Mesendoderm (in vitro differentiated cells): ENCODE data around the gene HIBADH.

Experiments
- DNase-seq: peaks from one replicate; pipeline ENCODE4 v3.0.0; 2013
- H2AK5ac ChIP-seq: 2 replicates; pipeline ENCODE4 v1.6.1; 2013; ENCODE audit warnings: low read length, inconsistent platforms
- H2BK120ac ChIP-seq: 2 replicates; pipeline ENCODE4 v1.6.1; 2013; ENCODE audit warnings: low read depth, mild to moderate bottlenecking, low read length, moderate library complexity, mixed read lengths
- H2BK15ac ChIP-seq: replicated peaks from 2 replicates; pipeline ENCODE4 v1.6.1; 2013; ENCODE audit warnings: low read depth, mild to moderate bottlenecking, moderate library complexity
- H2BK5ac ChIP-seq: 2 replicates; pipeline ENCODE4 v1.6.1; 2013; ENCODE audit warnings: low read length, inconsistent platforms
- H3K18ac ChIP-seq: 2 replicates; pipeline ENCODE4 v1.6.1; 2013; ENCODE audit warnings: mild to moderate bottlenecking, low read length, mixed read lengths
- H3K23ac ChIP-seq: one replicate; pipeline ENCODE4 v1.6.1; 2013; ENCODE audit warnings: low read length
- H3K27ac ChIP-seq: 2 replicates; pipeline ENCODE4 v1.5.1; 2013; ENCODE audit warnings: low read depth, mild to moderate bottlenecking, inconsistent platforms, low read length, moderate library complexity
- H3K27me3 ChIP-seq: 2 replicates; pipeline ENCODE4 v1.6.1; 2013; ENCODE audit warnings: low read length, control low read depth, mild to moderate bottlenecking, inconsistent platforms; ENCODE audit not compliant: insufficient read depth, poor library complexity
- H3K36me3 ChIP-seq: 2 replicates; pipeline ENCODE4 v1.6.1; 2013; ENCODE audit warnings: low read length, inconsistent platforms; ENCODE audit not compliant: control insufficient read depth, insufficient read depth
- H3K4ac ChIP-seq: one replicate; pipeline ENCODE4 v1.6.1; 2013; ENCODE audit warnings: low read depth, mild to moderate bottlenecking, low read length, moderate library complexity
- H3K4me1 ChIP-seq: 2 replicates; pipeline ENCODE4 v1.6.1; 2013; ENCODE audit warnings: low read depth, low read length, inconsistent platforms; ENCODE audit not compliant: control insufficient read depth
- H3K4me2 ChIP-seq: 2 replicates; pipeline ENCODE4 v1.6.1; 2013; ENCODE audit warnings: low read length
- H3K4me3 ChIP-seq: 2 replicates; pipeline ENCODE4 v1.5.1; 2013; ENCODE audit warnings: mild to moderate bottlenecking, low read length
- H3K56ac ChIP-seq: one replicate; pipeline ENCODE4 v1.6.1; 2013; ENCODE audit warnings: low read length
- H3K79me1 ChIP-seq: 2 replicates; pipeline ENCODE4 v1.6.1; 2013; ENCODE audit warnings: low read length, inconsistent platforms
- H3K79me2 ChIP-seq: 2 replicates; pipeline ENCODE4 v1.6.1; 2013; ENCODE audit warnings: mild to moderate bottlenecking, low read length; ENCODE audit not compliant: control insufficient read depth, insufficient read depth
- H3K9ac ChIP-seq: 2 replicates; pipeline ENCODE4 v1.6.1; 2013; ENCODE audit warnings: low read length, inconsistent platforms
- H4K5ac ChIP-seq: one replicate; pipeline ENCODE4 v1.6.1; 2013; ENCODE audit warnings: low read length
- H4K8ac ChIP-seq: one replicate; pipeline ENCODE4 v1.6.1; 2013; ENCODE audit warnings: low read depth, mild to moderate bottlenecking, control low read depth, low read length, moderate library complexity
- WGBS: extraction: QIAGEN DNeasy Blood & Tissue Kit; methylation state at CpG from one replicate; pipeline ENCODE4 v1.1.7; 2013; ENCODE audit warnings: low lambda C conversion rate, missing lambda C conversion rate; ENCODE audit not compliant: insufficient coverage; ENCODE audit errors: extremely low coverage; 5-methylcytosine and 5-hydroxymethylcytosine counted together

Gene HIBADH

DNA sequence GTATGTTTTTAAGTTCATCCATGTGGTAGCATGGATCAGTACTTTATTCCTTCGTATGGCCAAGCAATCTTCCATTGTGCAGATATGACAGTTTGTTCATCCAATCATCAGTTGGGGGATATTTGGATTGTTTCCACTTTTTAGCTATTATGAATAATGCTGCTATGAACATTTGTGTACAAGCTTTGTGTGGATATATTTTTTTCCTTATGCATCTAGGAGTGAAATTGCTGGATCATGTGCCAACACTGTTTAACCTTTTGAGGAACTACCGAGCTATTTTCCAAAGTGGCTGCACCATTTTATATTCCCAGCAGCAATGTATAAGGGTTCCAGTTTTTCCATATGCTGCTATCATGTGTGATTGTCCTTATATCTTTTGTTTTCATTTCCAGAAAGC, 140.1 kb downstream of the HIBADH start:
- no peak overlapping the region for H4K5ac ChIP-seq
- H3K79me2 ChIP-seq, result no peaks in the 10 kb centered on the region
- WGBS, result no CpG with 5 or more reads among the region's 2 CpGs
- no peak overlapping the region for H3K56ac ChIP-seq
- H3K4me1 ChIP-seq, result peaks cover 8% of the 10 kb centered on the region
- no peaks in the 10 kb centered on the region for H3K36me3 ChIP-seq
- H3K4me3 ChIP-seq, result no peak overlapping the region
- H3K79me1 ChIP-seq, result no peaks in the 10 kb centered on the region
- no peak overlapping the region for H3K4ac ChIP-seq
- H3K18ac ChIP-seq, result no peak overlapping the region
- H3K27ac ChIP-seq, result no peak overlapping the region
- H2AK5ac ChIP-seq, result no peak overlapping the region
- H3K23ac ChIP-seq, result no peak overlapping the region
- DNase-seq, result no peak
- no peak overlapping the region for H4K8ac ChIP-seq
- H2BK15ac ChIP-seq, result no peak overlapping the region
- H3K9ac ChIP-seq, result no peak overlapping the region
- no peak overlapping the region for H2BK120ac ChIP-seq
- H3K27me3 ChIP-seq, result no peaks in the 10 kb centered on the region
- H3K4me2 ChIP-seq, result no peak overlapping the region
- H2BK5ac ChIP-seq, result no peak overlapping the region

DNA sequence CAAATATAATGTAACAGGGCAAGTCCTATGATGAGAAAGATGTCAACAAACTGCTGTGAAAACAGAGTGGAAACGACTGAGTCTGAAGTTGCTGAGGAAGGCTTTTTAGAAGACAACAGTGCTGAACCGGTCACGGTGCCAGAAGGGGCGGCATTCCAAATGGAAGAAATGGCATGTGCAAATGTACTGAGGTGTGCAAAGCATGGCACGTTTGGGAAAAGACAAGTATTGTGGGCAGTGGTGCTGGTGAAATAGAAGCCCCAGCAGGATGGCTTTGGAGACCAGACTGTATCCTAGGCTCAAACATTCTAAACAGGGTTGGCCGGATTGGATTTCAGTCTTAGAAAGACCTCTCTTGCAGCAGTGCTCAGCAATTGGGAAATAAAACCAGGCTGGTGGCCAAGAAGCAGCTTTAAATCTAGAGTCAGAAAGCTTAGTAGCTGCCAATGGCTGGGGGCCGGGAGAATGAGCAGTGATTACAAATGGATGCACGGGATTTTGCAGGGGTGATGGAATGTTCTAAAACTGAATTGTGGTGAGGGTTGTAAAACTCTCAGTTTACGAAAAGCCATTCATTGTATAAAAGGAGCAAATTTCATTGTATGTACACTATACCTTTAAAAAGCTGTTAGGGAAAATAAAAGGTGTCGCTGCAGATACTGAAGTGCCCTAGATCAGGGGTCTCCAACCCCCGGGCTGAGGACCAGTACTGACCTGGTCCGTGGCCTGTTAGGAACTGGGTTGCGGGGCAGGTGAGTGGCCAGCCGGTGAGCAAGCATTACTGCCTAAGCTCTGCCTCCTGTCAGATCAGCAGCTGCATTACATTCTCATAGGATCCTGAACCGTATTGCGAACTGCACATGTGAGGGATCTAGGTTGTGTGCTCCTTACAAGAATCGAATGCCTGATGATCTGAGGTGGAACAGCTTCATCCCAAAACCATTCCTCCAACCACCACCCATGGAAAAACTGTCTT, 141.6 kb downstream of the HIBADH start:
- H2BK5ac ChIP-seq, result no peak overlapping the region
- no peak overlapping the region for H3K56ac ChIP-seq
- H3K27me3 ChIP-seq, result no peaks in the 10 kb centered on the region
- no peak overlapping the region for H3K4me2 ChIP-seq
- no peak overlapping the region for H3K18ac ChIP-seq
- no peak overlapping the region for H3K27ac ChIP-seq
- H3K79me2 ChIP-seq, result no peaks in the 10 kb centered on the region
- no CpG with 5 or more reads among the region's 17 CpGs for WGBS
- no peak overlapping the region for H2AK5ac ChIP-seq
- no peak overlapping the region for H3K23ac ChIP-seq
- no peak overlapping the region for H3K9ac ChIP-seq
- H2BK120ac ChIP-seq, result no peak overlapping the region
- H4K5ac ChIP-seq, result no peak overlapping the region
- H3K4ac ChIP-seq, result no peak overlapping the region
- H3K36me3 ChIP-seq, result no peaks in the 10 kb centered on the region
- H2BK15ac ChIP-seq, result no peak overlapping the region
- no peak overlapping the region for H3K4me3 ChIP-seq
- H3K4me1 ChIP-seq, result peaks cover 8% of the 10 kb centered on the region
- H3K79me1 ChIP-seq, result no peaks in the 10 kb centered on the region
- no peak for DNase-seq
- H4K8ac ChIP-seq, result no peak overlapping the region

DNA sequence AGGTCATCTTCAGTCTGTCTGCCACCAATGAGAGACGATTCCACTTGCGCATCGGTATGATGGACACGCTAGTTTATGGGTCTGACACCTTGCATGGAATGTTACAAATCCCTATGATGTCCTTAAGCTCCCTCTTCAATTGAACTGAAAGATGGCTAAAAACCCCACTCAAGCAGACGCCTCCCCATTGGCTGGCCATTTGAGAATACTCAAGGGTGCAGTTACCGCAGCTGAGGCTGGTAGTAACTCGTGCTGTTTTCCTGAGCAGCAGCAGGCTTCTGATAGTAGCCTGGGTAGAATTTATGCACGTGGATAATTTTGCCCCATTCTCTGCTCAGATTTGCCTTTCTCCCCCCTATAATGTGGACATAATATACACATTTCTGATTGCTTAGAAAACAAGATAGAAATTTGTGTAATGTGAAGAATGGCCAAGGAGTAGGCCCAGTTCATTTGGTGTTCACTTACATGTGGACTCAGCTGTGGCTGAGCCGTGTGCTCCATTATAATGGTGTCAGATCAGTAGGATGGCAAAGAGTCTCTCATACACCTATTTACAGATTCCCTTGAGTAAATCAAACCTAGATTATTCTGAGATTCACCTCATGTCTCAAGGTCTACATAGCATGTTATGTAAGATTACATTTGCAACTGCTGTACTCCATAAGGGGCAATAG, 142.8 kb downstream of the HIBADH start:
- Histone ChIP-seq H3K79me1 (no peaks in the 10 kb centered on the region), H3K4me3 (no peak overlapping the region), H3K4ac (no peak overlapping the region), H3K4me2 (no peak overlapping the region), H3K27me3 (no peaks in the 10 kb centered on the region), H3K18ac (no peak overlapping the region), H2AK5ac (no peak overlapping the region), H3K79me2 (no peaks in the 10 kb centered on the region), H3K4me1 (peaks cover 12% of the 10 kb centered on the region), H3K9ac (no peak overlapping the region), H3K27ac (no peak overlapping the region), H4K8ac (no peak overlapping the region), H2BK120ac (no peak overlapping the region), H3K56ac (no peak overlapping the region), H2BK15ac (no peak overlapping the region), H4K5ac (no peak overlapping the region), H3K36me3 (no peaks in the 10 kb centered on the region), H3K23ac (no peak overlapping the region), H2BK5ac (no peak overlapping the region)
- DNase-seq, result no peak
- whole genome bisulfite sequencing, result no CpG with 5 or more reads among the region's 9 CpGs

DNA sequence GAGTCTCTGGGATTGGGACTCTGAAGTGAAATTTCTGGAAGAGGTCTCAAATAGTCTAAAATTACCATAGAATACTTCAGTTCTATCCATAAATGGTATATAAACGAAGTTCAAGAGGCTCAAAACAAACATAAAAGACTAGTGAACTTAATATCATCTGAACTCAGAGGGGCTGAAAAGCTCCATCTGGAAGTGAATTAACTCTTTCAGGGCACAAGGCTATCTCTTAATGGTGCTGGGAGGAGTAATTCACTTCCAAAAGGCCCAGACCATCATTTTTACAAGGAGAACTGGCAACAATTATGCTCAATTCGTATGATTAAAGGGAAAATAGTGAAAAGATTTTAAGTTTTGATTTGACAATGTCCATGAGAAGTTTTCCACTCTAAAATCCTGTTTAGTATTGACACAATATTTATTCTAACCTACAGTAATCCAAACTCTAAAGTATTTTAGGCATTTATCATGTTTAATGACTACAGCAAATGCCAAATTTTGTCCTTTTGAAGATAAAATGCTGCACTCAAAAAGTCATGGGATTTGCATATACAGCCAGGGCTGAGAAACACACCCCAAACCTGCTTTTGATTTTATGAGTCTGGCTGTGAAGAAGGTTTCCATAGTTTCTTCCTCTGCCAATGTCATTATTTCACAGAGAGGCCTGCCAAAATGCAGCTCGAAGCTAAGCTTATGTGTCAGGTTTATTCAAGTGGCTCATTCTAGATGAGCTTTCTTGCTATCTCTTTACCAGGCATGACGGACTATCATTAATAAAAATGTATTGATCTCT, 143.9 kb downstream of the HIBADH start:
- no CpG with 5 or more reads among the region's 4 CpGs for WGBS
- H3K4me2 ChIP-seq, result no peak overlapping the region
- DNase-seq, result no peak

DNA sequence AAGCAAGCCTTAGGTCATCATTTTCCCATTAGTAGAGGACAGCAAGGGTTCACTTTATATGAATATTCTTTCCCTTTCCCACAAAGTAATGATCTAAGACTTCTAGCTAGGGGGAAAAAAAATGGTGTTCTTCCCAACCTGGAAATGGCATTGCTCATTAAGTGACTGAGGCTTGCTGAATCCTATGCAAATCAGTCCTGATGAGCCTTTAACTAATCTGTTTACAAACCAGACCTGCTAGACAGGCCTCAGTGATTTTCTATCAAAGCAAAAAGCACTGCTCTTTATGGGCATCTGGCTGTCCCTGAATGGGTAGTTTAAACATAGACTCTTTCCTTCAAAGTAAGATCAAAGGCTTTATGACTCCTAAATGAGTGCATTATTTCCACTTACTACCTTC, 146.3 kb downstream of the HIBADH start:
- H3K4me1 ChIP-seq, result peaks cover 12% of the 10 kb centered on the region
- no peak overlapping the region for H2AK5ac ChIP-seq
- peak; percentile 65 for DNase-seq
- H3K79me2 ChIP-seq, result no peaks in the 10 kb centered on the region
- H3K56ac ChIP-seq, result no peak overlapping the region
- peak overlapping the region; percentile 6 for H3K27ac ChIP-seq
- H3K4me3 ChIP-seq, result no peak overlapping the region
- H3K9ac ChIP-seq, result no peak overlapping the region
- H3K79me1 ChIP-seq, result no peaks in the 10 kb centered on the region
- no peak overlapping the region for H2BK15ac ChIP-seq
- H3K4ac ChIP-seq, result no peak overlapping the region
- no peak overlapping the region for H4K5ac ChIP-seq
- H3K4me2 ChIP-seq, result no peak overlapping the region
- H2BK5ac ChIP-seq, result no peak overlapping the region
- H3K18ac ChIP-seq, result no peak overlapping the region
- H3K27me3 ChIP-seq, result no peaks in the 10 kb centered on the region
- no peak overlapping the region for H3K23ac ChIP-seq
- no peak overlapping the region for H2BK120ac ChIP-seq
- no peak overlapping the region for H4K8ac ChIP-seq
- no peaks in the 10 kb centered on the region for H3K36me3 ChIP-seq

More for the DNA sequence above, 143.9 kb downstream of the HIBADH start:
- no peak overlapping the region for H2BK120ac ChIP-seq
- no peaks in the 10 kb centered on the region for H3K79me1 ChIP-seq
- no peaks in the 10 kb centered on the region for H3K79me2 ChIP-seq
- H4K5ac ChIP-seq, result no peak overlapping the region
- no peak overlapping the region for H3K56ac ChIP-seq
- no peak overlapping the region for H2AK5ac ChIP-seq
- H3K9ac ChIP-seq, result no peak overlapping the region
- H3K4me3 ChIP-seq, result no peak overlapping the region
- no peak overlapping the region for H3K18ac ChIP-seq
- H3K27me3 ChIP-seq, result no peaks in the 10 kb centered on the region
- H3K27ac ChIP-seq, result no peak overlapping the region
- no peak overlapping the region for H3K23ac ChIP-seq
- H4K8ac ChIP-seq, result no peak overlapping the region
- H2BK5ac ChIP-seq, result no peak overlapping the region
- H3K4me1 ChIP-seq, result peaks cover 12% of the 10 kb centered on the region
- no peak overlapping the region for H3K4ac ChIP-seq
- no peak overlapping the region for H2BK15ac ChIP-seq
- H3K36me3 ChIP-seq, result no peaks in the 10 kb centered on the region
